ENCODE results near the gene NDUFAF2.

DNA sequence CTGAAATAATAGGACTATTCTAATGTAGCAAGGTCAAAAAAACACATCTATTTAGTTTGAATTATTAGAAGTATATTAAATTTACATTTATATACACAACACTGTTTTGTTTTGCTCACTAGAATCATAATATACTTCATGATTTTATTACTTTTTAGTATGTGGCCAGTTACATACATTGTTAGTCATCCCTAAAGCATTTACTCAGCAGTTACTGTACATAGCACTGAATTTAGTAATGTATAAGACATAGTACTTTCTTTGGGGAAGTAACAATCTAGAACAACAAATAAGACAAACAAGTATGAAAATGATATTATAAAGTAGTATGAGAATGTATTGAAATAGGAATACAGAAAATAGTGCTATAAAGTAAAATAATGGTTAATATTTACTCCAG lies 28.4 kb upstream of the NDUFAF2 start:
- TF ChIP-seq, protein P1, sequence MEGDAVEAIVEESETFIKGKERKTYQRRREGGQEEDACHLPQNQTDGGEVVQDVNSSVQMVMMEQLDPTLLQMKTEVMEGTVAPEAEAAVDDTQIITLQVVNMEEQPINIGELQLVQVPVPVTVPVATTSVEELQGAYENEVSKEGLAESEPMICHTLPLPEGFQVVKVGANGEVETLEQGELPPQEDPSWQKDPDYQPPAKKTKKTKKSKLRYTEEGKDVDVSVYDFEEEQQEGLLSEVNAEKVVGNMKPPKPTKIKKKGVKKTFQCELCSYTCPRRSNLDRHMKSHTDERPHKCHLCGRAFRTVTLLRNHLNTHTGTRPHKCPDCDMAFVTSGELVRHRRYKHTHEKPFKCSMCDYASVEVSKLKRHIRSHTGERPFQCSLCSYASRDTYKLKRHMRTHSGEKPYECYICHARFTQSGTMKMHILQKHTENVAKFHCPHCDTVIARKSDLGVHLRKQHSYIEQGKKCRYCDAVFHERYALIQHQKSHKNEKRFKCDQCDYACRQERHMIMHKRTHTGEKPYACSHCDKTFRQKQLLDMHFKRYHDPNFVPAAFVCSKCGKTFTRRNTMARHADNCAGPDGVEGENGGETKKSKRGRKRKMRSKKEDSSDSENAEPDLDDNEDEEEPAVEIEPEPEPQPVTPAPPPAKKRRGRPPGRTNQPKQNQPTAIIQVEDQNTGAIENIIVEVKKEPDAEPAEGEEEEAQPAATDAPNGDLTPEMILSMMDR (IDR thresholded peaks at IDR 0.05) = no peak
- TF ChIP-seq, protein P2, sequence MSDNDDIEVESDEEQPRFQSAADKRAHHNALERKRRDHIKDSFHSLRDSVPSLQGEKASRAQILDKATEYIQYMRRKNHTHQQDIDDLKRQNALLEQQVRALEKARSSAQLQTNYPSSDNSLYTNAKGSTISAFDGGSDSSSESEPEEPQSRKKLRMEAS (IDR thresholded peaks at IDR 0.05; ENCODE audit: low read depth) = no peak
- TF ChIP-seq RCOR1 (IDR thresholded peaks at IDR 0.05; ENCODE audit: low read length) = no peak
- TF ChIP-seq SMC3 (IDR thresholded peaks at IDR 0.05; ENCODE audit: low read depth, low read length) = no peak
- TF ChIP-seq CHD2 (IDR thresholded peaks at IDR 0.05; ENCODE audit: low read length, partially characterized antibody) = no peak
- TF ChIP-seq MEF2A (IDR thresholded peaks at IDR 0.05; ENCODE audit: borderline replicate concordance, low read depth) = no peak
- no peak for TF ChIP-seq EZH2phosphoT487 (IDR thresholded peaks at IDR 0.05; ENCODE audit: borderline replicate concordance, low read depth)
- TF ChIP-seq GATA2 (CRISPR knock-in tag; IDR thresholded peaks at IDR 0.05) = no peak
- TF ChIP-seq, protein P3, sequence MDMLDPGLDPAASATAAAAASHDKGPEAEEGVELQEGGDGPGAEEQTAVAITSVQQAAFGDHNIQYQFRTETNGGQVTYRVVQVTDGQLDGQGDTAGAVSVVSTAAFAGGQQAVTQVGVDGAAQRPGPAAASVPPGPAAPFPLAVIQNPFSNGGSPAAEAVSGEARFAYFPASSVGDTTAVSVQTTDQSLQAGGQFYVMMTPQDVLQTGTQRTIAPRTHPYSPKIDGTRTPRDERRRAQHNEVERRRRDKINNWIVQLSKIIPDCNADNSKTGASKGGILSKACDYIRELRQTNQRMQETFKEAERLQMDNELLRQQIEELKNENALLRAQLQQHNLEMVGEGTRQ (IDR thresholded peaks at IDR 0.05; ENCODE audit: borderline replicate concordance, low read depth, low read length) = no peak
- no peak for TF ChIP-seq RAD21 (IDR thresholded peaks at IDR 0.05; ENCODE audit: low read length)
- TF ChIP-seq POLR2AphosphoS5 (IDR thresholded peaks at IDR 0.05; ENCODE audit: low read depth, low read length) = no peak
- no peak for TF ChIP-seq EP300 (IDR thresholded peaks at IDR 0.05; ENCODE audit: borderline replicate concordance in 1 of 2, low read depth in 1 of 2, low read length in 1 of 2)
- TF ChIP-seq NRF1 (IDR thresholded peaks at IDR 0.05; ENCODE audit: low read depth, low read length) = no peak
- TF ChIP-seq TAF1 (IDR thresholded peaks at IDR 0.05; ENCODE audit: borderline replicate concordance, low read depth, low read length) = no peak

Data from SK-N-SH (cell line).